ENCODE data around the gene BTAF1.

- TF ChIP-seq CTCF (IDR thresholded peaks at IDR 0.05; ENCODE audit: insufficient read depth, low read length) (no peak), SPI1 (IDR thresholded peaks at IDR 0.05; ENCODE audit: borderline replicate concordance, low read depth) (no peak), POLR2AphosphoS5 (IDR thresholded peaks at IDR 0.05; ENCODE audit: low read depth) (no peak), GABPA (IDR thresholded peaks at IDR 0.05; ENCODE audit: low read depth) (no peak)
- TF ChIP-seq, protein P1, sequence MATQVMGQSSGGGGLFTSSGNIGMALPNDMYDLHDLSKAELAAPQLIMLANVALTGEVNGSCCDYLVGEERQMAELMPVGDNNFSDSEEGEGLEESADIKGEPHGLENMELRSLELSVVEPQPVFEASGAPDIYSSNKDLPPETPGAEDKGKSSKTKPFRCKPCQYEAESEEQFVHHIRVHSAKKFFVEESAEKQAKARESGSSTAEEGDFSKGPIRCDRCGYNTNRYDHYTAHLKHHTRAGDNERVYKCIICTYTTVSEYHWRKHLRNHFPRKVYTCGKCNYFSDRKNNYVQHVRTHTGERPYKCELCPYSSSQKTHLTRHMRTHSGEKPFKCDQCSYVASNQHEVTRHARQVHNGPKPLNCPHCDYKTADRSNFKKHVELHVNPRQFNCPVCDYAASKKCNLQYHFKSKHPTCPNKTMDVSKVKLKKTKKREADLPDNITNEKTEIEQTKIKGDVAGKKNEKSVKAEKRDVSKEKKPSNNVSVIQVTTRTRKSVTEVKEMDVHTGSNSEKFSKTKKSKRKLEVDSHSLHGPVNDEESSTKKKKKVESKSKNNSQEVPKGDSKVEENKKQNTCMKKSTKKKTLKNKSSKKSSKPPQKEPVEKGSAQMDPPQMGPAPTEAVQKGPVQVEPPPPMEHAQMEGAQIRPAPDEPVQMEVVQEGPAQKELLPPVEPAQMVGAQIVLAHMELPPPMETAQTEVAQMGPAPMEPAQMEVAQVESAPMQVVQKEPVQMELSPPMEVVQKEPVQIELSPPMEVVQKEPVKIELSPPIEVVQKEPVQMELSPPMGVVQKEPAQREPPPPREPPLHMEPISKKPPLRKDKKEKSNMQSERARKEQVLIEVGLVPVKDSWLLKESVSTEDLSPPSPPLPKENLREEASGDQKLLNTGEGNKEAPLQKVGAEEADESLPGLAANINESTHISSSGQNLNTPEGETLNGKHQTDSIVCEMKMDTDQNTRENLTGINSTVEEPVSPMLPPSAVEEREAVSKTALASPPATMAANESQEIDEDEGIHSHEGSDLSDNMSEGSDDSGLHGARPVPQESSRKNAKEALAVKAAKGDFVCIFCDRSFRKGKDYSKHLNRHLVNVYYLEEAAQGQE (IDR thresholded peaks at IDR 0.05; ENCODE audit: insufficient replicate concordance, low read depth) = no peak
These were observed 45.7 kb downstream of the BTAF1 start for GRCh38 chr10:91969297-91969696.

Measured in HL-60 (cell line).